Measurements from ENCODE around the gene SUGCT.
"Not testable (repeated sequence)": the region's sequence is repeated elsewhere in the genome, so short reads cannot be mapped to it uniquely, and the experiment has no call there.

SUGCT gene

GRCh38 chr7:40401406-40401805, 266.6 kb downstream of the SUGCT start:
- H3K27ac ChIP-seq = no peak overlapping the region
- H3K4me3 ChIP-seq (ENCODE audit: low read depth, low read length) = no peak overlapping the region
- H2AFZ ChIP-seq = no peak overlapping the region
- H3K9me3 ChIP-seq (ENCODE audit: control insufficient read depth, low read length) = no peaks in the 10 kb centered on the region
- H3K4me2 ChIP-seq (ENCODE audit: low read length) = no peak overlapping the region
- H3K4me1 ChIP-seq = no peaks in the 10 kb centered on the region
- no peak overlapping the region for H3K9ac ChIP-seq
- no peak for TF ChIP-seq CTCF (IDR thresholded peaks at IDR 0.05)
- no peaks in the 10 kb centered on the region for H3K36me3 ChIP-seq (ENCODE audit: control insufficient read depth, insufficient read depth, low read length)
- no peaks in the 10 kb centered on the region for H3K79me2 ChIP-seq
- H3K27me3 ChIP-seq (ENCODE audit: control insufficient read depth, insufficient read depth, low read length) = no peaks in the 10 kb centered on the region

- no peak overlapping the region for H2AFZ ChIP-seq
- no peaks in the 10 kb centered on the region for H3K27me3 ChIP-seq (ENCODE audit: control insufficient read depth, insufficient read depth, low read length)
- no peaks in the 10 kb centered on the region for H3K4me1 ChIP-seq
- H3K9me3 ChIP-seq (ENCODE audit: control insufficient read depth, low read length) = no peaks in the 10 kb centered on the region
- no peak overlapping the region for H3K9ac ChIP-seq
- H3K79me2 ChIP-seq = no peaks in the 10 kb centered on the region
- TF ChIP-seq CTCF (IDR thresholded peaks at IDR 0.05) = no peak
- no peak overlapping the region for H3K4me3 ChIP-seq (ENCODE audit: low read depth, low read length)
- no peak overlapping the region for H3K27ac ChIP-seq
- no peaks in the 10 kb centered on the region for H3K36me3 ChIP-seq (ENCODE audit: control insufficient read depth, insufficient read depth, low read length)
- no peak overlapping the region for H3K4me2 ChIP-seq (ENCODE audit: low read length)
Measured at GRCh38 chr7:40402661-40403060, 267.9 kb downstream of the SUGCT start.

DNA sequence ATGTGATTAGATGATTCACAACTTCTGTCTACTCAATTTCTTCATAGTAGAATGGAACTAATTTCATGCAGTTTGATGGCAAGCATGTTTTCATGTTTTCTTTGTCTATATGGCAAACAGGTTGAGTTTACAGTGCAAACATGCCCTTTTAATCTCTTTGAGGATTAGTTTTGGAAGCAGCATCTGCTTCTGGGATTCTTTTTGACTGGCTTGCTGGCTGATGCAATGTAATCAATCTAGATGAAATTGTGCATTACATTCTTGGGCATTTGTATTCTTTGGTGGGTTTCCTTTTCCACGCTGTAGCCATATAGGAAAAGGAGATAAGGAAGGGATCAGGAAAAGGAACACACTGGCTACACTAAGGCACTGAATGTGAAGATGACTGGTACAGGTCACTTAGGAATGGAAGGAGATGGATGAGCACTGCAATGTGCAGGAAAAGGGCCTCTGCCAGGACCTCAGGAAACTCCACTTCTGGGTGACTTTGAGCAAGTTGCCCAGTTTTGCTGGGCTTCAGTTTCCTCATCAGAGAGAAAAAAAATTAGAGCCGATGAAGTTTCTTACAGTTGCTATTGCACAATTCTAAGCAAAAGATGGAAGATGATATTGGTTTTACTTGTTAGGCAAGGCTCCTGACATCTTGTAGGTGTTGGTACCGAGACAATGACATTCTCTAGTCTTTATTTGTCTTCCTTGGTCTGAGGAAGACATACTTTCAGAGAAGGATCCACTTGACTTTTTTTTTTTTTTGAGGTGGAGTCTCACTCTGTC, 269.1 kb downstream of the SUGCT start:
- Histone ChIP-seq H3K4me2 (ENCODE audit: low read length) (no peak overlapping the region), H3K36me3 (ENCODE audit: control insufficient read depth, insufficient read depth, low read length) (no peaks in the 10 kb centered on the region), H3K4me1 (no peaks in the 10 kb centered on the region), H3K27ac (no peak overlapping the region), H3K27me3 (ENCODE audit: control insufficient read depth, insufficient read depth, low read length) (no peaks in the 10 kb centered on the region), H3K9me3 (ENCODE audit: control insufficient read depth, low read length) (no peaks in the 10 kb centered on the region), H2AFZ (no peak overlapping the region), H3K79me2 (no peaks in the 10 kb centered on the region), H3K4me3 (ENCODE audit: low read depth, low read length) (no peak overlapping the region), H3K9ac (no peak overlapping the region)
- no peak for TF ChIP-seq CTCF (IDR thresholded peaks at IDR 0.05)

- no peak for TF ChIP-seq CTCF (IDR thresholded peaks at IDR 0.05)
- Histone ChIP-seq H3K79me2 (no peaks in the 10 kb centered on the region), H3K4me3 (ENCODE audit: low read depth, low read length) (no peak overlapping the region), H2AFZ (no peak overlapping the region), H3K9me3 (ENCODE audit: control insufficient read depth, low read length) (no peaks in the 10 kb centered on the region), H3K9ac (no peak overlapping the region), H3K36me3 (ENCODE audit: control insufficient read depth, insufficient read depth, low read length) (no peaks in the 10 kb centered on the region), H3K4me1 (no peaks in the 10 kb centered on the region), H3K27me3 (ENCODE audit: control insufficient read depth, insufficient read depth, low read length) (no peaks in the 10 kb centered on the region), H3K4me2 (ENCODE audit: low read length) (no peak overlapping the region), H3K27ac (no peak overlapping the region)
Measured at GRCh38 chr7:40405991-40406390, 271.2 kb downstream of the SUGCT start.

DNA sequence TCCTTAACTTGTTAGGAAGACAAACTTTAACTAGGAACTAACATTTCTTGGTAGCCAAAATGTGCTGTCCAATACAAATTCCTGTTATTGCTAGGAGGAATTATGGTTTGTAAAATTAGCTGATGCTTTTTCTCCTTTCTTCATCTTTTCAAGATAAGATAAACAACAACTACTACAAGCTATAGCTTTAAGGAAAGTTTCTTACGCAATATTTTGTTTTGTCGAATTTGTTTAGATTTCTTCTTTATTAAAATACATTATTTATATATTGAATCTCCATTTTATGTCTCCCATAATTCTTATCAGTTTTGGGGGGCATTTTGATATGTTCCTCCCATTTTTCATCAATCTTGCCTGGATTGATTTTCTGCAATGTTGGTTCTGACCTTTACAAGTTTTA, 277.5 kb downstream of the SUGCT start:
- H3K27ac ChIP-seq = no peak overlapping the region

GRCh38 chr7:40414704-40415103, 279.9 kb downstream of the SUGCT start:
- H3K27ac ChIP-seq; H3K9ac ChIP-seq; H3K4me2 ChIP-seq (ENCODE audit: low read length); H3K9me3 ChIP-seq (ENCODE audit: control insufficient read depth, low read length); H3K79me2 ChIP-seq; H3K4me1 ChIP-seq; H3K4me3 ChIP-seq (ENCODE audit: low read depth, low read length); H3K27me3 ChIP-seq (ENCODE audit: control insufficient read depth, insufficient read depth, low read length); H2AFZ ChIP-seq; H3K36me3 ChIP-seq (ENCODE audit: control insufficient read depth, insufficient read depth, low read length): not testable (repeated sequence)

More for the DNA sequence above, 277.5 kb downstream of the SUGCT start:
- Histone ChIP-seq H3K27me3 (ENCODE audit: control insufficient read depth, insufficient read depth, low read length) (no peaks in the 10 kb centered on the region), H3K4me1 (no peaks in the 10 kb centered on the region), H3K9me3 (ENCODE audit: control insufficient read depth, low read length) (no peaks in the 10 kb centered on the region), H3K79me2 (no peaks in the 10 kb centered on the region), H3K36me3 (ENCODE audit: control insufficient read depth, insufficient read depth, low read length) (no peaks in the 10 kb centered on the region), H3K4me2 (ENCODE audit: low read length) (no peak overlapping the region), H3K4me3 (ENCODE audit: low read depth, low read length) (no peak overlapping the region), H3K9ac (no peak overlapping the region), H2AFZ (no peak overlapping the region)
- TF ChIP-seq CTCF (IDR thresholded peaks at IDR 0.05) = no peak

Measured in parathyroid adenoma (tissue), 2 donors.